GM12864 (cell line): Measurements from ENCODE around the gene SH3BP1.
"Not testable (repeated sequence)": the region's sequence is repeated elsewhere in the genome, so short reads cannot be mapped to it uniquely, and the experiment has no call there.

Source experiments
- DNase-seq: peaks from one replicate; pipeline ENCODE4 v3.0.0-alpha.2; 2011; ENCODE audit warnings: low read depth
- H3K4me3 ChIP-seq: 2 replicates; pipeline ENCODE4 v1.5.1; 2011; ENCODE audit warnings: mild to moderate bottlenecking, low read depth, low read length, control low read depth
- CTCF ChIP-seq: IDR thresholded peaks from 2 replicates; pipeline ENCODE4 v1.5.1; 2011; ENCODE audit warnings: low read depth, mild to moderate bottlenecking, moderate library complexity, low read length, control low read depth, inconsistent platforms; ENCODE audit errors: missing control alignments

Gene SH3BP1

GRCh38 chr22:37681556-37682049 lies 42.1 kb downstream of the SH3BP1 start:
- TF ChIP-seq CTCF = peak; percentile 94
- DNase-seq = no peak
- no peak overlapping the region for H3K4me3 ChIP-seq

- TF ChIP-seq CTCF = no peak
- no peak overlapping the region for H3K4me3 ChIP-seq
- no peak for DNase-seq
Measured at GRCh38 chr22:37684803-37685615, 45.5 kb downstream of the SH3BP1 start.

- no peak for TF ChIP-seq CTCF
- peak within 1 kb of the TSS; percentile 88 for H3K4me3 ChIP-seq
- DNase-seq = peak; percentile 70
Measured at GRCh38 chr22:37686002-37686982, 46.8 kb downstream of the SH3BP1 start, which contains the start of gene NOL12. NOL12 (plus strand) TSS chr22:37686343; CDS start chr22:37686393, 50 bp downstream.

- H3K4me3 ChIP-seq = no peak overlapping the region
- no peak for TF ChIP-seq CTCF
Measured at GRCh38 chr22:37690407-37690806, 50.9 kb downstream of the SH3BP1 start.

GRCh38 chr22:37690901-37691504 lies 51.5 kb downstream of the SH3BP1 start:
- H3K4me3 ChIP-seq = no peak overlapping the region
- no peak for TF ChIP-seq CTCF
- no peak for DNase-seq

More at GRCh38 chr22:37690407-37690806, 50.9 kb downstream of the SH3BP1 start:
- DNase-seq = no peak

- DNase-seq = no peak
- no peak overlapping the region for H3K4me3 ChIP-seq
- no peak for TF ChIP-seq CTCF
Measured at GRCh38 chr22:37692627-37693285, 53.3 kb downstream of the SH3BP1 start.

GRCh38 chr22:37694131-37694530 lies 54.7 kb downstream of the SH3BP1 start:
- DNase-seq, H3K4me3 ChIP-seq: not testable (repeated sequence)

GRCh38 chr22:37696260-37696656 lies 56.8 kb downstream of the SH3BP1 start:
- H3K4me3 ChIP-seq, DNase-seq: not testable (repeated sequence)
